ENCODE results near the gene KRTAP4-6. TPM values are rescaled to one million over a fixed set of nuclear protein-coding genes. Genes with fewer than 3 reads are reported as not detected.
"Not testable (repeated sequence)": the region's sequence is repeated elsewhere in the genome, so short reads cannot be mapped to it uniquely, and the experiment has no call there.

The KRTAP4-6 gene
- total RNA-seq, 1 donor = not detected

GRCh38 chr17:41111151-41111885 lies 29.0 kb downstream of the KRTAP4-6 start:
- DNase-seq (ENCODE audit: low read depth in 2 of 3, low spot score in 2 of 3) = no peak

- not testable (repeated sequence) for DNase-seq (ENCODE audit: low read depth in 2 of 3, low spot score in 2 of 3)
Measured at GRCh38 chr17:41108728-41109386, 31.5 kb downstream of the KRTAP4-6 start.

- DNase-seq (ENCODE audit: low read depth in 2 of 3, low spot score in 2 of 3) = no peak
Measured at GRCh38 chr17:41107941-41108450, 32.3 kb downstream of the KRTAP4-6 start.

GRCh38 chr17:41105347-41105746 lies 35.0 kb downstream of the KRTAP4-6 start, which contains the start of gene KRTAP4-9:
Gene KRTAP4-9 (plus strand): TSS chr17:41105389. CDS start chr17:41105389, 0 bp downstream.
- not testable (repeated sequence) for DNase-seq (ENCODE audit: low read depth in 2 of 3, low spot score in 2 of 3)

- DNase-seq (ENCODE audit: low read depth in 2 of 3, low spot score in 2 of 3) = not testable (repeated sequence)
Measured at GRCh38 chr17:41104386-41105038, 35.8 kb downstream of the KRTAP4-6 start.

GRCh38 chr17:41103896-41104295 lies 36.4 kb downstream of the KRTAP4-6 start:
- DNase-seq (ENCODE audit: low read depth in 2 of 3, low spot score in 2 of 3) = no peak

GRCh38 chr17:41101586-41102259 lies 38.6 kb downstream of the KRTAP4-6 start, which contains the start of gene KRTAP4-16:
Gene KRTAP4-16 (minus strand): TSS chr17:41102209. CDS start chr17:41102209, 0 bp downstream.
- no peak for DNase-seq (ENCODE audit: low read depth in 2 of 3, low spot score in 2 of 3)

- peak in 1 of 3 donors; percentile 36 for DNase-seq (ENCODE audit: low read depth in 2 of 3, low spot score in 2 of 3)
Measured at GRCh38 chr17:41099682-41100480, 40.5 kb downstream of the KRTAP4-6 start.

- no peak for DNase-seq (ENCODE audit: low read depth in 2 of 3, low spot score in 2 of 3)
Measured at GRCh38 chr17:41098481-41098880, 41.9 kb downstream of the KRTAP4-6 start.

GRCh38 chr17:41098042-41098441 lies 42.3 kb downstream of the KRTAP4-6 start, which contains the start of gene KRTAP4-8:
Gene KRTAP4-8 (minus strand): TSS chr17:41098142. CDS start chr17:41098084, 58 bp downstream.
- no peak for DNase-seq (ENCODE audit: low read depth in 2 of 3, low spot score in 2 of 3)

- no peak for DNase-seq (ENCODE audit: low read depth in 2 of 3, low spot score in 2 of 3)
Measured at GRCh38 chr17:41096055-41096454, 44.3 kb downstream of the KRTAP4-6 start.

Small RNA genes within 50 kb of the gene (small RNA-seq; reads per million reads assigned to genes)
- gene KRTAP4-17P = not detected

Other genes with a start within 250 kb of the KRTAP4-6 start
- under 0.01 TPM for gene KRT23, start 202.9 kb downstream of the KRTAP4-6 start, total RNA-seq
- under 0.01 TPM for gene KRT39, start 173.6 kb downstream of the KRTAP4-6 start, total RNA-seq
- gene KRT40, start 156.2 kb downstream of the KRTAP4-6 start, total RNA-seq = not detected
- not detected for gene KRTAP3-3, start 146.4 kb downstream of the KRTAP4-6 start, total RNA-seq
- not detected for gene KRTAP3-2, start 140.6 kb downstream of the KRTAP4-6 start, total RNA-seq
- not detected for gene KRTAP3-1, start 131.4 kb downstream of the KRTAP4-6 start, total RNA-seq
- gene KRTAP1-5, start 113.3 kb downstream of the KRTAP4-6 start, total RNA-seq = not detected
- gene KRTAP1-4, start 110.3 kb downstream of the KRTAP4-6 start, total RNA-seq = not detected
- not detected for gene KRTAP1-3, start 105.7 kb downstream of the KRTAP4-6 start, total RNA-seq
- not detected for gene KRTAP1-1, start 99.1 kb downstream of the KRTAP4-6 start, total RNA-seq
- not detected for gene KRTAP2-1, start 93.2 kb downstream of the KRTAP4-6 start, total RNA-seq
- not detected for gene KRTAP2-2, start 85.3 kb downstream of the KRTAP4-6 start, total RNA-seq
- not detected for gene KRTAP2-3, start 80.4 kb downstream of the KRTAP4-6 start, total RNA-seq
- not detected for gene KRTAP2-4, start 74.7 kb downstream of the KRTAP4-6 start, total RNA-seq
- gene KRTAP4-7, start 56.4 kb downstream of the KRTAP4-6 start, total RNA-seq = not detected
- gene KRTAP4-8, start 42.4 kb downstream of the KRTAP4-6 start, total RNA-seq = not detected
- gene KRTAP4-16, start 38.3 kb downstream of the KRTAP4-6 start, total RNA-seq = not detected
- under 0.01 TPM for gene KRTAP4-9, start 35.2 kb downstream of the KRTAP4-6 start, total RNA-seq
- gene KRTAP4-11, start 22.2 kb downstream of the KRTAP4-6 start, total RNA-seq = not detected
- gene KRTAP4-12, start 16.4 kb downstream of the KRTAP4-6 start, total RNA-seq = not detected
- gene KRTAP4-5, start 9.3 kb upstream of the KRTAP4-6 start, total RNA-seq = not detected
- gene KRTAP4-4, start 20.2 kb upstream of the KRTAP4-6 start, total RNA-seq = not detected
- not detected for gene KRTAP4-3, start 27.7 kb upstream of the KRTAP4-6 start, total RNA-seq
- gene KRTAP4-2, start 37.7 kb upstream of the KRTAP4-6 start, total RNA-seq = not detected
- not detected for gene KRTAP4-1, start 44.4 kb upstream of the KRTAP4-6 start, total RNA-seq
- not detected for gene KRTAP9-1, start 49.3 kb upstream of the KRTAP4-6 start, total RNA-seq
- not detected for gene KRTAP9-2, start 86.1 kb upstream of the KRTAP4-6 start, total RNA-seq
- not detected for gene KRTAP9-3, start 91.9 kb upstream of the KRTAP4-6 start, total RNA-seq
- not detected for gene KRTAP9-8, start 97.5 kb upstream of the KRTAP4-6 start, total RNA-seq
- not detected for gene KRTAP9-4, start 109.1 kb upstream of the KRTAP4-6 start, total RNA-seq
- gene KRTAP9-9, start 114.8 kb upstream of the KRTAP4-6 start, total RNA-seq = not detected
- gene KRTAP9-6, start 124.8 kb upstream of the KRTAP4-6 start, total RNA-seq = not detected
- gene KRTAP9-7, start 135.2 kb upstream of the KRTAP4-6 start, total RNA-seq = not detected
- gene KRTAP29-1, start 162.3 kb upstream of the KRTAP4-6 start, total RNA-seq = not detected
- 0.27 TPM for gene KRTAP16-1, start 168.8 kb upstream of the KRTAP4-6 start, total RNA-seq
- not detected for gene KRTAP17-1, start 175.2 kb upstream of the KRTAP4-6 start, total RNA-seq
- gene KRT33A, start 210.3 kb upstream of the KRTAP4-6 start, total RNA-seq = not detected
- not detected for gene KRT33B, start 229.3 kb upstream of the KRTAP4-6 start, total RNA-seq
- not detected for gene KRT34, start 241.8 kb upstream of the KRTAP4-6 start, total RNA-seq

Measured in hematopoietic multipotent progenitor cell (in vitro differentiated cells).